Measurements from ENCODE around the gene VWA2. TPM values are rescaled to one million over a fixed set of nuclear protein-coding genes. Genes with fewer than 3 reads are reported as not detected.

Gene VWA2
- total and polyA plus RNA-seq, 2 donors from 2014 or later, result 0.17 to 6.5 TPM

DNA sequence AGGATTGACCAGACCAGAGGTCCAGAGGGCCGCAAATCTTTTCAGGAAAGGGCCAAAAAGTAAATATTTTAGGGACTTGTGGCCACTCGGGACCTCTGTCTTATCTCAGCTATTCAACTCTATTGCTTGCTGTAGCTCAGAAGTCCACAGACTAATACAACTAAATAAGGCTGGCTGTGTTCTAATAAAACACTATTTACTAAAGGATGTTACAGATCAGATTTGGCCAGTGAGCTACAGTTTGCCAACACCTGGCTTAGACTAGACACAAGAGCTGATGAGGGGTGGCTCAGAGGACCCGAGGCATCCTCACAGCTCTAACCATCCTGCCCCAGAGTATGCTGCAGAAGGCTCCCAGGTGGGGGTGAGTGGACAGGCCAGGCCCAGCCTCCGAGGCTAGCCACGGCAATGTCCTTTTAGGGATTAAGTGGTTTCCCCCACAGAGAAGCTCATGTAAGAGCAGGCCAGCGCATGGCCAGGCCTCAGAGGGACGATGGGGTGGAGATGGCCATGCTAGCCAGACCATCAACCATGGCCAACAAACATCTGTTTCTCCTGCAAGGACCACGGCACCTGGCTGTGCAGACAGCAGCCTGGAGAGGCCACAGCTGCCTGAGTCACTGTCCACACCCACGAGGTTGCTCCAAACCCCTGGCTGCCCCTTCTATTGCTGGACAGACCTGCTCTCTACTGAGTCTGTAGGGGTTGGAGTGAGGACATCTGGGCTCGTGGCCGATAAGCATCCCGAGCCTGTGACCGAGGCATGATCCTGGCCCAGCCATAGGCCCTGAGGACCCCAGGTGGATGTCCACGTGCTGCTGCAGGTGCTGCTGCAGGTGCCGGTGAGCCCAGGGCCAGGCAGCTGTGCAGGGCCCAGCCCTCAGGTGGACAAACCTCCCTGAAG lies 88.7 kb downstream of the VWA2 start:
- Histone ChIP-seq H3K4me1 (ENCODE audit: control insufficient read depth in 2 of 3, insufficient read depth in 2 of 3, low read depth in 1 of 3, low read length in 3 of 3) (peaks cover 0 to 7% (median 7%) of the 10 kb centered on the region in 3 donors), H3K27ac (ENCODE audit: low read depth in 2 of 2, low read length in 2 of 2) (no peak overlapping the region), H3K36me3 (ENCODE audit: control insufficient read depth in 2 of 3, insufficient read depth in 3 of 3, low read length in 3 of 3) (peaks cover 0 to 9% (median 0%) of the 10 kb centered on the region in 3 donors), H3K4me3 (ENCODE audit: low read length in 3 of 3) (no peak overlapping the region), H3K9me3 (ENCODE audit: control insufficient read depth in 2 of 3, insufficient read depth in 1 of 3, low read length in 3 of 3) (no peaks in the 10 kb centered on the region), H3K9ac (ENCODE audit: low read length in 3 of 3) (no peak overlapping the region), H3K27me3 (ENCODE audit: control insufficient read depth, insufficient read depth, low read length) (no peaks in the 10 kb centered on the region)
- TF ChIP-seq CTCF (IDR thresholded peaks at IDR 0.05; ENCODE audit: borderline replicate concordance, extremely low read depth, insufficient read depth), result no peak
- intact Hi-C loops (cut with DNase I), result no loop called here
- no peak for FAIRE-seq
- peak in 1 of 5 donors; percentile 52 for DNase-seq

DNA sequence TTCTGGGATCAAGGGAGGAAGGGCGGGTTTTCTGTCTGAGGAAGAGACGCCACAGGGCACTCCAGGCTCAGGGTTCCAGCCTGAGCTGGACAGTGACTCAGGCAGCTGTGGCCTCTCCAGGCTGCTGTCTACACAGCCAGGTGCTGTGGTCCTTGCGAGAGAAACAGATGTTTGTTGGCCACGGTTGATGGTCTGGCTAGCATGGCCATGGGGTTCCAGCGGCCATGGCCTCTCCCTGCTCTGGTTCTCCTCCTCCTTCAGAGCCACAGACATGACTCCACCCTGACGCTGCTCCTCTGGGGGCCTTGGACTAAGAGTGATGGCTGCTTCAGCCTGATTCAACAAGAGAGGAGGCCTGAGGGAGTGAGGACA lies 89.4 kb downstream of the VWA2 start:
- Histone ChIP-seq H3K4me1 (ENCODE audit: control insufficient read depth in 2 of 3, insufficient read depth in 2 of 3, low read depth in 1 of 3, low read length in 3 of 3) (peaks cover 0 to 7% (median 7%) of the 10 kb centered on the region in 3 donors), H3K36me3 (ENCODE audit: control insufficient read depth in 2 of 3, insufficient read depth in 3 of 3, low read length in 3 of 3) (peaks cover 0 to 4% (median 0%) of the 10 kb centered on the region in 3 donors), H3K27me3 (ENCODE audit: control insufficient read depth, insufficient read depth, low read length) (no peaks in the 10 kb centered on the region), H3K9ac (ENCODE audit: low read length in 3 of 3) (no peak overlapping the region), H3K4me3 (ENCODE audit: low read length in 3 of 3) (no peak overlapping the region), H3K9me3 (ENCODE audit: control insufficient read depth in 2 of 3, insufficient read depth in 1 of 3, low read length in 3 of 3) (no peaks in the 10 kb centered on the region), H3K27ac (ENCODE audit: low read depth in 2 of 2, low read length in 2 of 2) (no peak overlapping the region)
- TF ChIP-seq CTCF (IDR thresholded peaks at IDR 0.05; ENCODE audit: borderline replicate concordance, extremely low read depth, insufficient read depth), result no peak
- intact Hi-C loops (cut with DNase I), result no loop called here
- no peak for DNase-seq
- no peak for FAIRE-seq

DNA sequence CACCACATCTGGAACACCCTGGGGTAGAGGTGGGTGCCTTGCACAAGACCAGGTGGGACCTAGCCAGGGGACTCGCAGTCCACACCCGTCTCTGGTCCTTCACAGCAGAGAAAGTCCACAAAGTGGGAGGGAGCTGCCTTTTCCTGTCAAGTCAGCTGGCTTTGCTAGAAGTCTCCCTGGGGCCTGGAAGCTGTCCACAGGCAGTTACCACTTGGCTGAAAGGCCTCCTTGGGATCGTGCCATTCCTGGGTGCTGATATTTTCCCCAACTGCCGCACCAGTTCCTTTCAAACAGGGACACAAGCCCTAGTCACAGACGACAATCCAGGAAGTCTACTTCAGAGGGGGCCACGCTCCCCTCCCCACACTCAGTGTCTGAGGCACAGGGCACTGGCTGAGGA lies 89.8 kb downstream of the VWA2 start:
- no peak for TF ChIP-seq CTCF (IDR thresholded peaks at IDR 0.05; ENCODE audit: borderline replicate concordance, extremely low read depth, insufficient read depth)
- intact Hi-C loops (cut with DNase I), result no loop called here
- Histone ChIP-seq H3K9ac (ENCODE audit: low read length in 3 of 3) (no peak overlapping the region), H3K27ac (ENCODE audit: low read depth in 2 of 2, low read length in 2 of 2) (no peak overlapping the region), H3K9me3 (ENCODE audit: control insufficient read depth in 2 of 3, insufficient read depth in 1 of 3, low read length in 3 of 3) (no peaks in the 10 kb centered on the region), H3K4me3 (ENCODE audit: low read length in 3 of 3) (no peak overlapping the region), H3K4me1 (ENCODE audit: control insufficient read depth in 2 of 3, insufficient read depth in 2 of 3, low read depth in 1 of 3, low read length in 3 of 3) (peaks cover 0 to 7% (median 7%) of the 10 kb centered on the region in 3 donors), H3K36me3 (ENCODE audit: control insufficient read depth in 2 of 3, insufficient read depth in 3 of 3, low read length in 3 of 3) (peaks cover 0 to 4% (median 0%) of the 10 kb centered on the region in 3 donors), H3K27me3 (ENCODE audit: control insufficient read depth, insufficient read depth, low read length) (no peaks in the 10 kb centered on the region)
- DNase-seq (peak in 1 of 5 donors; percentile 82), FAIRE-seq (no peak)
